Measurements from ENCODE around the gene AP2A1. TPM values are rescaled to one million over a fixed set of nuclear protein-coding genes. Genes with fewer than 3 reads are reported as not detected.

Gene AP2A1
- total and polyA plus RNA-seq, 2 donors (not counting 3 experiments of a cell fraction or from before 2014, with no cell fraction given) = 108 to 113 TPM

DNA sequence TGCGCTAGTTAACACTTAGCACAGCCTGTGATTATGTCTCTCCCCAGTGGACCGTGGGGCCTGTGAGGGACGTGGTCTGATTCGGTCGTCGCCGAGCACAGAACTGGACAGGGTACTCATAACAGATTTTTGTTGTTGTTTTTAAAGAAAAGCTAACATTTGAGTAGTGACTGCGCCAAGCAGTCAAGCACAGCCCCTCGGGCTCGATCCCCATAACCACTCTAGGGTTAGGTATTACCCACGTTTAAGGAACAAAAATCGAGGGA lies 83.4 kb downstream of the AP2A1 start:
- TF ChIP-seq POLR2AphosphoS5 (IDR thresholded peaks at IDR 0.05; ENCODE audit: insufficient read depth, low read depth, low read length) (no peak), GATA2 (IDR thresholded peaks at IDR 0.05; ENCODE audit: insufficient read depth, insufficient read length, low read depth, low read length) (no peak), FOS (IDR thresholded peaks at IDR 0.05; ENCODE audit: borderline replicate concordance, insufficient read depth, low read length) (no peak), POLR2A (IDR thresholded peaks at IDR 0.05; ENCODE audit: low read depth, low read length) (no peak), JUN (IDR thresholded peaks at IDR 0.05; ENCODE audit: borderline replicate concordance, insufficient read depth, insufficient read length, low read depth) (no peak), EZH2 (IDR thresholded peaks at IDR 0.05; ENCODE audit: borderline replicate concordance, low read depth, low read length, severe bottlenecking) (no peak), MYC (IDR thresholded peaks at IDR 0.05; ENCODE audit: low read depth, low read length) (no peak)
- TF ChIP-seq, protein P1, sequence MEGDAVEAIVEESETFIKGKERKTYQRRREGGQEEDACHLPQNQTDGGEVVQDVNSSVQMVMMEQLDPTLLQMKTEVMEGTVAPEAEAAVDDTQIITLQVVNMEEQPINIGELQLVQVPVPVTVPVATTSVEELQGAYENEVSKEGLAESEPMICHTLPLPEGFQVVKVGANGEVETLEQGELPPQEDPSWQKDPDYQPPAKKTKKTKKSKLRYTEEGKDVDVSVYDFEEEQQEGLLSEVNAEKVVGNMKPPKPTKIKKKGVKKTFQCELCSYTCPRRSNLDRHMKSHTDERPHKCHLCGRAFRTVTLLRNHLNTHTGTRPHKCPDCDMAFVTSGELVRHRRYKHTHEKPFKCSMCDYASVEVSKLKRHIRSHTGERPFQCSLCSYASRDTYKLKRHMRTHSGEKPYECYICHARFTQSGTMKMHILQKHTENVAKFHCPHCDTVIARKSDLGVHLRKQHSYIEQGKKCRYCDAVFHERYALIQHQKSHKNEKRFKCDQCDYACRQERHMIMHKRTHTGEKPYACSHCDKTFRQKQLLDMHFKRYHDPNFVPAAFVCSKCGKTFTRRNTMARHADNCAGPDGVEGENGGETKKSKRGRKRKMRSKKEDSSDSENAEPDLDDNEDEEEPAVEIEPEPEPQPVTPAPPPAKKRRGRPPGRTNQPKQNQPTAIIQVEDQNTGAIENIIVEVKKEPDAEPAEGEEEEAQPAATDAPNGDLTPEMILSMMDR (IDR thresholded peaks at IDR 0.05; ENCODE audit: extremely low read depth in 1 of 2, insufficient read depth in 1 of 2, low read depth in 1 of 2, low read length in 2 of 2) = no peak
- TF ChIP-seq, protein P2, sequence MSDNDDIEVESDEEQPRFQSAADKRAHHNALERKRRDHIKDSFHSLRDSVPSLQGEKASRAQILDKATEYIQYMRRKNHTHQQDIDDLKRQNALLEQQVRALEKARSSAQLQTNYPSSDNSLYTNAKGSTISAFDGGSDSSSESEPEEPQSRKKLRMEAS (IDR thresholded peaks at IDR 0.05; ENCODE audit: insufficient read depth, insufficient read length) = no peak
- intact Hi-C loops (cut with micrococcal nuclease) = loop anchor here (1.0 kb wide), 4 partner anchors 17 to 84 kb away; partner anchors contain the start of genes FUZ and PNKP
- H3K9me1 ChIP-seq (replicated peaks; ENCODE audit: control insufficient read depth, extremely low read depth, insufficient read depth, low read length) = no peaks in the 10 kb centered on the region
- H3K36me3 ChIP-seq (ENCODE audit: control insufficient read depth in 2 of 2, extremely low read depth in 1 of 2, insufficient read depth in 2 of 2, low read length in 2 of 2) = peaks cover 0 to 7% of the 10 kb centered on the region in 2 experiments
- ChIA-PET CTCF (interaction anchor here (0.8 to 1.8 kb wide), 6 partner anchors 15 to 128 kb away, joined by 3 to 15 read pairs (median 4); partner anchors contain the start of genes FUZ and MED25), POLR2A (interaction anchor here (0.6 to 1.2 kb wide), 2 partner anchors 19 to 79 kb away, joined by 5 to 6 read pairs; no protein-coding TSS in a partner anchor)
- no peak overlapping the region for H3K27ac ChIP-seq (ENCODE audit: insufficient read depth, low read depth, low read length)
- no peak overlapping the region for H2AFZ ChIP-seq (ENCODE audit: low read depth, low read length)
- peaks cover 25% of the 10 kb centered on the region for H3K79me2 ChIP-seq (ENCODE audit: control insufficient read depth, insufficient read depth, low read length)
- no peak for DNase-seq (ENCODE audit: low read depth, low spot score)
- peak overlapping the region; percentile 72 for H3K4me2 ChIP-seq (ENCODE audit: insufficient read depth, low read length)
- no peaks in the 10 kb centered on the region for H3K27me3 ChIP-seq (ENCODE audit: control insufficient read depth in 2 of 2, insufficient read depth in 2 of 2, low read length in 2 of 2)
- dilution Hi-C loops (cut with MboI; ENCODE audit: extremely low pct_ligation_motif_present, low sequenced_read_pairs) = no loop called here
- no peaks in the 10 kb centered on the region for H4K20me1 ChIP-seq (replicated peaks; ENCODE audit: control insufficient read depth, extremely low read depth, insufficient read depth, low read length)
- H3K4me1 ChIP-seq (ENCODE audit: control insufficient read depth, extremely low read depth, insufficient read depth, low read length) = peaks cover 24% of the 10 kb centered on the region
- H3K4me3 ChIP-seq (replicated peaks in 1 of 3; ENCODE audit: insufficient read depth in 1 of 3, low read depth in 1 of 3, low read length in 3 of 3) = peak overlapping the region in 2 of 3 experiments; percentile 20 to 49
- no peaks in the 10 kb centered on the region for H3K9me3 ChIP-seq (replicated peaks; ENCODE audit: control insufficient read depth, insufficient read depth, low read length)
- no TSS peak for BruUV-seq (replicated peaks)
- no peak for FAIRE-seq
- H3K9ac ChIP-seq (replicated peaks; ENCODE audit: extremely low read depth, insufficient read depth, low read length) = no peak overlapping the region
